ENCODE data around the gene ZSWIM1. TPM values are rescaled to one million over a fixed set of nuclear protein-coding genes. Genes with fewer than 3 reads are reported as not detected.

The ZSWIM1 gene
- total and polyA plus RNA-seq, 2 of the 4 experiments (the other 2 are of a cell fraction) = 4.2 to 10.0 TPM

Other genes starting within 250 kb of the ZSWIM1 start
- gene WFDC9, start 249.9 kb upstream of the ZSWIM1 start, total RNA-seq (2012; rRNA removed) = not detected in 2 replicates
- gene WFDC9, start 249.9 kb upstream of the ZSWIM1 start, polyA plus RNA-seq (2012; rRNA removed) = not detected in 2 replicates
- not detected in 2 replicates for gene WFDC11, start 211.0 kb upstream of the ZSWIM1 start, total RNA-seq (2012; rRNA removed)
- gene WFDC11, start 211.0 kb upstream of the ZSWIM1 start, polyA plus RNA-seq (2012; rRNA removed) = not detected in 2 replicates
- gene WFDC13, start 179.2 kb upstream of the ZSWIM1 start, total RNA-seq (2012; rRNA removed) = not detected in 2 replicates
- not detected in 2 replicates for gene WFDC13, start 179.2 kb upstream of the ZSWIM1 start, polyA plus RNA-seq (2012; rRNA removed)
- gene WFDC10B, start 176.2 kb upstream of the ZSWIM1 start, total RNA-seq (2012; rRNA removed) = not detected in 2 replicates
- gene WFDC10B, start 176.2 kb upstream of the ZSWIM1 start, polyA plus RNA-seq (2012; rRNA removed) = not detected in 2 replicates
- gene SPINT4, start 158.9 kb upstream of the ZSWIM1 start, total RNA-seq (2012; rRNA removed) = not detected in 2 replicates
- gene SPINT4, start 158.9 kb upstream of the ZSWIM1 start, polyA plus RNA-seq (2012; rRNA removed) = not detected in 2 replicates
- gene WFDC3, start 89.3 kb upstream of the ZSWIM1 start, total RNA-seq (2012; rRNA removed) = 0.18 TPM in 1 of 2 replicates, not detected in the other
- gene WFDC3, start 89.3 kb upstream of the ZSWIM1 start, polyA plus RNA-seq (2012; rRNA removed) = 0.87 and 1.4 TPM in 2 replicates
- 17.8 and 19.4 TPM in 2 replicates for gene DNTTIP1, start 89.3 kb upstream of the ZSWIM1 start, total RNA-seq (2012; rRNA removed)
- gene DNTTIP1, start 89.3 kb upstream of the ZSWIM1 start, polyA plus RNA-seq (2012; rRNA removed) = 51.0 and 53.7 TPM in 2 replicates
- 43.4 and 43.6 TPM in 2 replicates for gene UBE2C, start 68.6 kb upstream of the ZSWIM1 start, total RNA-seq (2012; rRNA removed)
- 120 and 124 TPM in 2 replicates for gene UBE2C, start 68.6 kb upstream of the ZSWIM1 start, polyA plus RNA-seq (2012; rRNA removed)
- gene TNNC2, start 53.9 kb upstream of the ZSWIM1 start, total RNA-seq (2012; rRNA removed) = 0.28 TPM in 1 of 2 replicates, not detected in the other
- gene TNNC2, start 53.9 kb upstream of the ZSWIM1 start, polyA plus RNA-seq (2012; rRNA removed) = 0.46 and 0.53 TPM in 2 replicates
- gene SNX21, start 47.4 kb upstream of the ZSWIM1 start, total RNA-seq (2012; rRNA removed) = 10.0 and 11.1 TPM in 2 replicates
- 17.9 and 19.2 TPM in 2 replicates for gene SNX21, start 47.4 kb upstream of the ZSWIM1 start, polyA plus RNA-seq (2012; rRNA removed)
- 27.8 and 29.8 TPM in 2 replicates for gene ACOT8, start 23.8 kb upstream of the ZSWIM1 start, total RNA-seq (2012; rRNA removed)
- 47.5 and 54.3 TPM in 2 replicates for gene ACOT8, start 23.8 kb upstream of the ZSWIM1 start, polyA plus RNA-seq (2012; rRNA removed)
- gene ZSWIM3, start 23.6 kb upstream of the ZSWIM1 start, total RNA-seq (2012; rRNA removed) = 8.1 and 8.6 TPM in 2 replicates
- gene ZSWIM3, start 23.6 kb upstream of the ZSWIM1 start, polyA plus RNA-seq (2012; rRNA removed) = 2.8 and 3.3 TPM in 2 replicates
- gene SPATA25, start 6.4 kb downstream of the ZSWIM1 start, total RNA-seq (2012; rRNA removed) = 0.18 TPM in 1 of 2 replicates, not detected in the other
- gene SPATA25, start 6.4 kb downstream of the ZSWIM1 start, polyA plus RNA-seq (2012; rRNA removed) = 0.36 and 1.0 TPM in 2 replicates
- gene NEURL2, start 10.0 kb downstream of the ZSWIM1 start, total RNA-seq (2012; rRNA removed) = 0.56 and 1.1 TPM in 2 replicates
- gene NEURL2, start 10.0 kb downstream of the ZSWIM1 start, polyA plus RNA-seq (2012; rRNA removed) = 2.0 and 2.5 TPM in 2 replicates
- gene CTSA, start 10.1 kb downstream of the ZSWIM1 start, total RNA-seq (2012; rRNA removed) = 19.0 and 30.3 TPM in 2 replicates
- gene CTSA, start 10.1 kb downstream of the ZSWIM1 start, polyA plus RNA-seq (2012; rRNA removed) = 290 and 312 TPM in 2 replicates
- 5.0 and 5.4 TPM in 2 replicates for gene PLTP, start 30.9 kb downstream of the ZSWIM1 start, total RNA-seq (2012; rRNA removed)
- 53.5 and 55.8 TPM in 2 replicates for gene PLTP, start 30.9 kb downstream of the ZSWIM1 start, polyA plus RNA-seq (2012; rRNA removed)
- 5.4 and 6.1 TPM in 2 replicates for gene PCIF1, start 53.5 kb downstream of the ZSWIM1 start, total RNA-seq (2012; rRNA removed)
- 17.8 and 18.3 TPM in 2 replicates for gene PCIF1, start 53.5 kb downstream of the ZSWIM1 start, polyA plus RNA-seq (2012; rRNA removed)
- gene ZNF335, start 91.0 kb downstream of the ZSWIM1 start, total RNA-seq (2012; rRNA removed) = 11.8 and 12.5 TPM in 2 replicates
- gene ZNF335, start 91.0 kb downstream of the ZSWIM1 start, polyA plus RNA-seq (2012; rRNA removed) = 17.8 and 20.2 TPM in 2 replicates
- under 0.01 TPM in 2 replicates for gene MMP9, start 127.7 kb downstream of the ZSWIM1 start, total RNA-seq (2012; rRNA removed)
- 0.16 and 0.17 TPM in 2 replicates for gene MMP9, start 127.7 kb downstream of the ZSWIM1 start, polyA plus RNA-seq (2012; rRNA removed)
- not detected in 2 replicates for gene SLC12A5, start 148.0 kb downstream of the ZSWIM1 start, total RNA-seq (2012; rRNA removed)
- 2.2 and 3.4 TPM in 2 replicates for gene SLC12A5, start 148.0 kb downstream of the ZSWIM1 start, polyA plus RNA-seq (2012; rRNA removed)
- 20.6 and 22.5 TPM in 2 replicates for gene NCOA5, start 208.7 kb downstream of the ZSWIM1 start, total RNA-seq (2012; rRNA removed)
- 17.0 and 17.4 TPM in 2 replicates for gene NCOA5, start 208.7 kb downstream of the ZSWIM1 start, polyA plus RNA-seq (2012; rRNA removed)
- 0.28 and 0.36 TPM in 2 replicates for gene CD40, start 237.1 kb downstream of the ZSWIM1 start, total RNA-seq (2012; rRNA removed)
- 0.52 and 0.92 TPM in 2 replicates for gene CD40, start 237.1 kb downstream of the ZSWIM1 start, polyA plus RNA-seq (2012; rRNA removed)